GM21576 (cell line): Measurements from ENCODE around the gene ELFN2.

ENCODE experiments used
- ATAC-seq: cut with Tn5 transposase; IDR thresholded peaks from one replicate; pipeline ENCODE4 v1.9.1; 2021; ENCODE audit warnings: mild to moderate bottlenecking, moderate library complexity; ENCODE audit not compliant: unreplicated experiment

ELFN2 gene

GRCh38 chr22:37324340-37325038, 102.8 kb downstream of the ELFN2 start:
- ATAC-seq = no peak

- no peak for ATAC-seq
Observed at GRCh38 chr22:37320726-37321677, 106.3 kb downstream of the ELFN2 start.

- no peak for ATAC-seq
Observed at GRCh38 chr22:37319469-37319868, 107.8 kb downstream of the ELFN2 start.

GRCh38 chr22:37318364-37319109, 108.7 kb downstream of the ELFN2 start:
- ATAC-seq = no peak
